Esophagus squamous epithelium (tissue), 4 donors: ENCODE measurements around the gene ZC3H12D.

ENCODE experiments used
- CTCF ChIP-seq, 6 experiments: fragments of 450-650 bp in 4 of 6; fragments of 200-600 bp in 2 of 6; sonication (generic) in 2 of 6; IDR thresholded peaks; one replicate each; pipeline ENCODE4 v1.5.1; 2016 to 2019; ENCODE audit warnings: antibody characterized with exemption in 6 of 6, mild to moderate bottlenecking in 4 of 6, moderate library complexity in 4 of 6
- POLR2A ChIP-seq, 4 donors: fragments of 450-650 bp; IDR thresholded peaks; one replicate each; pipeline ENCODE4 v1.6.1; 2017; ENCODE audit warnings: antibody characterized with exemption in 4 of 4, mild to moderate bottlenecking in 4 of 4, moderate library complexity in 3 of 4

GRCh38 chr6:149423964-149424440 lies 60.8 kb downstream of the ZC3H12D start:
- TF ChIP-seq CTCF (IDR thresholded peaks at IDR 0.05) (no peak), POLR2A (IDR thresholded peaks at IDR 0.05) (no peak)
